Skin of body (tissue), 2 donors: ENCODE results near the gene CRB2. TPM values are rescaled to one million over a fixed set of nuclear protein-coding genes. Genes with fewer than 3 reads are reported as not detected.
A peak's percentile ranks its signal among the peaks of the same experiment; 100 is the strongest.

Experiments
- DNase-seq: peaks from one replicate; lab custom pipeline; 2025; lab: John Stamatoyannopoulos, UW
- total RNA-seq: library from RNA; depleted of rRNA; stranded (reverse); fragments of >200 nt; gene quantifications from one replicate; pipeline ENCODE4 v1.2.3, GENCODE V29; 2014

The CRB2 gene
- total RNA-seq, 1 donor from 2014 or later = 0.10 TPM

GRCh38 chr9:123401879-123402513 lies 46.0 kb downstream of the CRB2 start:
- DNase-seq = peak; percentile 54

- no peak for DNase-seq
These were observed 47.0 kb downstream of the CRB2 start for GRCh38 chr9:123402981-123403509.

- DNase-seq = no peak
These were observed 50.0 kb downstream of the CRB2 start for GRCh38 chr9:123406016-123406415.

- DNase-seq = no peak
These were observed 50.8 kb downstream of the CRB2 start for GRCh38 chr9:123406691-123407216.

GRCh38 chr9:123407217-123407851 lies 51.3 kb downstream of the CRB2 start:
- no peak for DNase-seq

GRCh38 chr9:123408313-123409262 lies 52.6 kb downstream of the CRB2 start:
- DNase-seq = no peak

GRCh38 chr9:123410281-123410910 lies 54.4 kb downstream of the CRB2 start:
- DNase-seq = no peak

GRCh38 chr9:123411191-123411590 lies 55.2 kb downstream of the CRB2 start:
- DNase-seq = no peak

GRCh38 chr9:123411636-123412035 lies 55.6 kb downstream of the CRB2 start:
- DNase-seq = no peak

- DNase-seq = no peak
These were observed 56.3 kb downstream of the CRB2 start for GRCh38 chr9:123412171-123412820.

GRCh38 chr9:123414204-123414603 lies 58.2 kb downstream of the CRB2 start:
- DNase-seq = no peak

- DNase-seq = peak; percentile 17
These were observed 59.2 kb downstream of the CRB2 start for GRCh38 chr9:123414936-123415930.

GRCh38 chr9:123416176-123416575 lies 60.2 kb downstream of the CRB2 start:
- no peak for DNase-seq

GRCh38 chr9:123417289-123418051 lies 61.5 kb downstream of the CRB2 start:
- no peak for DNase-seq

- DNase-seq = no peak
These were observed 62.0 kb downstream of the CRB2 start for GRCh38 chr9:123418052-123418430.

GRCh38 chr9:123418506-123418905 lies 62.5 kb downstream of the CRB2 start:
- no peak for DNase-seq

GRCh38 chr9:123419091-123419490 lies 63.1 kb downstream of the CRB2 start:
- DNase-seq = no peak

- no peak for DNase-seq
These were observed 64.0 kb downstream of the CRB2 start for GRCh38 chr9:123419721-123420591.
